B cell (primary cell): ENCODE data around the gene COBLL1. TPM values are rescaled to one million over a fixed set of nuclear protein-coding genes. Genes with fewer than 3 reads are reported as not detected.

ENCODE experiments used
- ATAC-seq: fragments of 200-7000 bp; cut with Tn5 transposase; one replicate; pipeline ENCODE4 v1.10.0; 2021; ENCODE audit warnings: low read depth, mild to moderate bottlenecking, moderate number of reproducible peaks, moderate library complexity
- CTCF ChIA-PET: fragments of 350-600 bp; sonication (Branson Sonifier 250); formaldehyde crosslinking; loops from one replicate; lab custom pipeline; 2021; ENCODE audit warnings: antibody characterized with exemption, inconsistent platforms; lab: Charles Lee
- POLR2A ChIA-PET: fragments of 350-600 bp; sonication (Branson Sonifier 250); formaldehyde crosslinking; loops from one replicate; lab custom pipeline; 2021; ENCODE audit warnings: antibody characterized with exemption; lab: Charles Lee
- DNase-seq: peaks from one replicate; pipeline ENCODE4 v3.0.0; 2013
- H2AFZ ChIP-seq: 2 replicates; pipeline ENCODE4 v1.6.1; 2012; ENCODE audit warnings: mild to moderate bottlenecking, low read depth, low read length; ENCODE audit not compliant: insufficient read depth, poor library complexity, severe bottlenecking
- H3K27ac ChIP-seq, 2 donors: 1 replicate in 1 of 2; 2 replicates in 1 of 2; pipeline ENCODE4 v1.5.1; 2012 to 2013; ENCODE audit warnings: low read length in 2 of 2, mild to moderate bottlenecking in 2 of 2, moderate library complexity in 1 of 2
- H3K27me3 ChIP-seq, 4 experiments: fragments of 200-600 bp in 1 of 4; sonication (generic) in 1 of 4; replicated peaks in 1 of 4; 1 replicate in 2 of 4; 2 replicates in 2 of 4; pipeline versions ENCODE4 v1.6.1 to v1.7.0; 2013 to 2016; ENCODE audit warnings: low read length in 3 of 4, mild to moderate bottlenecking in 2 of 4, mixed read lengths in 1 of 4, moderate library complexity in 1 of 4; ENCODE audit not compliant: insufficient read depth in 4 of 4, control insufficient read depth in 3 of 4; ENCODE audit errors: control extremely low read depth in 1 of 4
- H3K36me3 ChIP-seq, 2 experiments: replicated peaks in 1 of 2; 1 replicate in 1 of 2; 2 replicates in 1 of 2; pipeline versions ENCODE4 v1.6.1 to v1.7.1; 2013; ENCODE audit warnings: low read length in 1 of 2; ENCODE audit not compliant: insufficient read depth in 2 of 2, control insufficient read depth in 1 of 2; ENCODE audit errors: control extremely low read depth in 1 of 2, extremely low read depth in 1 of 2
- H3K4me1 ChIP-seq, 2 donors: fragments of 200-600 bp in 1 of 2; sonication (generic) in 1 of 2; 1 replicate in 1 of 2; 2 replicates in 1 of 2; pipeline versions ENCODE4 v1.5.1 to v1.6.1; 2013 to 2017; ENCODE audit warnings: low read length in 2 of 2; ENCODE audit not compliant: control insufficient read depth in 2 of 2, insufficient read depth in 2 of 2
- H3K4me2 ChIP-seq: replicated peaks from 2 replicates; pipeline ENCODE3; 2012; ENCODE audit warnings: mild to moderate bottlenecking, low read depth, low read length; ENCODE audit not compliant: poor library complexity, severe bottlenecking
- H3K4me3 ChIP-seq, 5 experiments: fragments of 200-600 bp in 1 of 5; sonication (generic) in 1 of 5; 1 replicate in 3 of 5; 2 replicates in 2 of 5; pipeline versions ENCODE4 v1.5.1 to v1.7.0; 2011 to 2016; ENCODE audit warnings: low read length in 4 of 5, mild to moderate bottlenecking in 4 of 5, low read depth in 2 of 5, control low read depth in 1 of 5, moderate library complexity in 1 of 5; ENCODE audit not compliant: insufficient read depth in 1 of 5; ENCODE audit errors: control extremely low read depth in 1 of 5, extremely low read depth in 1 of 5
- H3K79me2 ChIP-seq: fragments of 200-600 bp; sonication (generic); one replicate; pipeline ENCODE4 v1.6.0; 2016; ENCODE audit warnings: low read length; ENCODE audit not compliant: control insufficient read depth, insufficient read depth
- H3K9ac ChIP-seq: fragments of 200-600 bp; sonication (generic); 2 replicates; pipeline ENCODE4 v1.6.1; 2017; ENCODE audit warnings: mild to moderate bottlenecking, low read length, moderate library complexity
- H3K9me3 ChIP-seq, 3 donors: one replicate each; pipeline versions ENCODE4 v1.6.1 to v1.7.1; 2013; ENCODE audit warnings: low read length in 2 of 3; ENCODE audit not compliant: control insufficient read depth in 2 of 3, insufficient read depth in 1 of 3; ENCODE audit errors: control extremely low read depth in 1 of 3
- H4K20me1 ChIP-seq: 2 replicates; pipeline ENCODE4 v1.6.0; 2012; ENCODE audit warnings: mild to moderate bottlenecking, low read length; ENCODE audit not compliant: insufficient read depth, control insufficient read depth, poor library complexity, severe bottlenecking
- H3K27ac Mint-ChIP-seq: one replicate; pipeline ENCODE4 v1.8.0; 2021; ENCODE audit warnings: mixed read lengths
- H3K27me3 Mint-ChIP-seq: one replicate; pipeline ENCODE4 v1.8.0; 2021; ENCODE audit warnings: mixed read lengths
- H3K4me1 Mint-ChIP-seq: one replicate; pipeline ENCODE4 v1.8.0; 2021; ENCODE audit warnings: mixed read lengths
- H3K4me3 Mint-ChIP-seq: one replicate; pipeline ENCODE4 v1.8.0; 2021; ENCODE audit warnings: mixed read lengths
- H3K9me3 Mint-ChIP-seq: one replicate; pipeline ENCODE4 v1.8.0; 2022; ENCODE audit warnings: mixed read lengths; ENCODE audit not compliant: insufficient read depth
- CTCF ChIP-seq: fragments of 200-600 bp; IDR thresholded peaks from one replicate; pipeline ENCODE4 v1.8.0; 2022; ENCODE audit warnings: antibody characterized with exemption, mild to moderate bottlenecking
- EZH2 ChIP-seq: IDR thresholded peaks from 2 replicates; pipeline ENCODE4 v1.6.1; 2012; ENCODE audit warnings: borderline replicate concordance, low read depth, mild to moderate bottlenecking, moderate library complexity, low read length; ENCODE audit not compliant: insufficient read depth, poor library complexity, severe bottlenecking
- WGBS: methylation state at CpG from one replicate; pipeline ENCODE4 v1.1.5; 2013; ENCODE audit warnings: missing lambda C conversion rate; ENCODE audit not compliant: insufficient coverage; 5-methylcytosine and 5-hydroxymethylcytosine counted together
- intact Hi-C: fragments of 100-400 bp; cut with micrococcal nuclease; formaldehyde crosslinking; loops from one replicate; pipeline ENCODE4 v1.10.0; 2022
- polyA plus RNA-seq: library from polyadenylated mRNA; depleted of rRNA; stranded (reverse); fragments of >200 nt; gene quantifications from 2 replicates; pipeline ENCODE4 v1.2.3, GENCODE V29; 2012
- total RNA-seq, 2 donors: library from RNA; stranded (reverse); fragments of 120-200 nt in 1 of 2; gene quantifications; 1 replicate in 1 of 2; 2 replicates in 1 of 2; pipeline versions ENCODE4 v1.2.3 to v1.2.4, GENCODE V29; 2013 to 2022

COBLL1 gene
- total and polyA plus RNA-seq, 2 donors (not counting 1 experiment from before 2014, with no cell fraction given), result 45.1 to 234 TPM

DNA sequence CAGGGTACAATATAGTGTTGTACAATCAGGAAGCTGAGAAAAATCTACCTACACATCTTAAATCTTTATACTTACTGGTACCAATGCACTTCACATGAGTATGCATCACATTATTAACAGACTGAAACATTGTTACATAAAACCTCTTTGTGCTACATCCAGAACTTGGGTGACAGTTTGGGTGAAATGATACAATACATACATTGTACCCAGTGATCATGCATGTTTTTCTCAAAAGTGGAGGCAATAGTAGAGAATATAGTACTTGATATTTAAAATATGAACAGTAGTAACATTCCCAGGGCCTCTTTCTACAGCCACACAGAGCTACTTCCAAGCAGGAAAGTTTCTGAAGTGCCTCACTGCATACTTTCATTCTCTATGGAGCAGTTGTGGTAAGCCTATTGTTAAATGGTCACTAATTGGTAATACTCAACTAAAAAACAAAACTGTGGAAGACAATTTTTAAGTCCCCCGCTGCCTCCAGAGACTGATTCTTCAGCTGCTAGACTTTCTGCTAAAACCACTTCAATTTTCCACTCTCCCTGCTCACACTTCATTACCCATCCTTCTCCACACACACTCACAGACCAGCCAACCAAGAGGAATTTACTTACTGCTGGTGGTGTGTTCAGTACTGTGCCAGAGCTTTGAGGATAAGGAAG is 197.5 kb downstream of the COBLL1 start:
- no peaks in the 10 kb centered on the region for H3K79me2 ChIP-seq
- Mint-ChIP-seq H3K27ac (no peak overlapping the region), H3K4me3 (no peak overlapping the region), H3K9me3 (peaks cover 11% of the 10 kb centered on the region), H3K4me1 (no peaks in the 10 kb centered on the region), H3K27me3 (no peaks in the 10 kb centered on the region)
- WGBS, result 100% methylated on average over 1 of the region's 1 CpG
- intact Hi-C loops, result no loop called here
- no peak for ATAC-seq
- H3K27me3 ChIP-seq, result no peaks in the 10 kb centered on the region
- ChIA-PET CTCF (no interaction called here), POLR2A (no interaction called here)
- H3K4me3 ChIP-seq, result no peak overlapping the region
- no peak for TF ChIP-seq CTCF
- TF ChIP-seq EZH2, result no peak
- H3K9me3 ChIP-seq, result peaks cover 3 to 11% (median 6%) of the 10 kb centered on the region in 3 donors
- no peak for DNase-seq
- no peak overlapping the region for H3K27ac ChIP-seq
- H3K36me3 ChIP-seq, result no peaks in the 10 kb centered on the region
- no peaks in the 10 kb centered on the region for H4K20me1 ChIP-seq
- no peak overlapping the region for H3K9ac ChIP-seq
- H2AFZ ChIP-seq, result no peak overlapping the region
- no peaks in the 10 kb centered on the region for H3K4me1 ChIP-seq
- H3K4me2 ChIP-seq, result no peak overlapping the region

- no peaks in the 10 kb centered on the region for H3K79me2 ChIP-seq
- Mint-ChIP-seq H3K4me3 (no peak overlapping the region), H3K4me1 (no peaks in the 10 kb centered on the region), H3K9me3 (peaks cover 5% of the 10 kb centered on the region), H3K27ac (no peak overlapping the region), H3K27me3 (no peaks in the 10 kb centered on the region)
- no peaks in the 10 kb centered on the region for H3K4me1 ChIP-seq
- DNase-seq (no peak), ATAC-seq (no peak)
- peaks cover 3 to 6% (median 4%) of the 10 kb centered on the region in 3 donors for H3K9me3 ChIP-seq
- H3K27me3 ChIP-seq, result no peaks in the 10 kb centered on the region
- ChIA-PET POLR2A (no interaction called here), CTCF (no interaction called here)
- H3K9ac ChIP-seq, result no peak overlapping the region
- no peak overlapping the region for H3K4me3 ChIP-seq
- TF ChIP-seq CTCF (no peak), EZH2 (no peak)
- no peak overlapping the region for H3K27ac ChIP-seq
- H3K36me3 ChIP-seq, result no peaks in the 10 kb centered on the region
- no peaks in the 10 kb centered on the region for H4K20me1 ChIP-seq
- intact Hi-C loops, result no loop called here
- H2AFZ ChIP-seq, result no peak overlapping the region
- 96% methylated on average over 5 of the region's 8 CpGs for WGBS
- H3K4me2 ChIP-seq, result no peak overlapping the region
Measured at GRCh38 chr2:164642946-164643555, 198.6 kb downstream of the COBLL1 start.
